H9 (cell line): ENCODE results near the gene ASPRV1. TPM values are rescaled to one million over a fixed set of nuclear protein-coding genes. Genes with fewer than 3 reads are reported as not detected.

ENCODE experiments used
- DNase-seq: peaks from one replicate; pipeline ENCODE4 v3.0.0-alpha.2; 2017
- H2AFZ ChIP-seq: one replicate; pipeline ENCODE4 v1.6.1; 2013; ENCODE audit warnings: mild to moderate bottlenecking, low read length, control low read depth, moderate library complexity
- H2AK5ac ChIP-seq: 2 replicates; pipeline ENCODE4 v1.6.1; 2013; ENCODE audit warnings: low read length, control low read depth, mixed read lengths; ENCODE audit not compliant: insufficient read length
- H2BK120ac ChIP-seq: one replicate; pipeline ENCODE4 v1.6.1; 2013; ENCODE audit warnings: low read depth, mild to moderate bottlenecking, low read length, control low read depth, inconsistent platforms; ENCODE audit not compliant: poor library complexity, severe bottlenecking
- H2BK12ac ChIP-seq: 2 replicates; pipeline ENCODE4 v1.6.1; 2013; ENCODE audit warnings: low read length, control low read depth, mixed read lengths, low read depth; ENCODE audit not compliant: insufficient read length
- H2BK15ac ChIP-seq: 2 replicates; pipeline ENCODE4 v1.6.1; 2013; ENCODE audit warnings: low read depth, low read length, control low read depth
- H2BK20ac ChIP-seq: one replicate; pipeline ENCODE4 v1.6.1; 2013; ENCODE audit warnings: low read depth, mild to moderate bottlenecking, low read length, control low read depth, inconsistent platforms; ENCODE audit not compliant: poor library complexity, severe bottlenecking
- H2BK5ac ChIP-seq: 2 replicates; pipeline ENCODE4 v1.6.1; 2013; ENCODE audit warnings: low read length, control low read depth, mixed read lengths; ENCODE audit not compliant: insufficient read length
- H3K14ac ChIP-seq: 2 replicates; pipeline ENCODE4 v1.6.1; 2013; ENCODE audit warnings: low read length, control low read depth; ENCODE audit not compliant: insufficient read depth
- H3K18ac ChIP-seq: 2 replicates; pipeline ENCODE4 v1.6.1; 2013; ENCODE audit warnings: low read depth, mild to moderate bottlenecking, mixed read lengths, low read length, control low read depth; ENCODE audit not compliant: insufficient read length
- H3K23ac ChIP-seq: 2 replicates; pipeline ENCODE4 v1.6.1; 2013; ENCODE audit warnings: low read length, control low read depth, mixed read lengths, low read depth; ENCODE audit not compliant: insufficient read length
- H3K23me2 ChIP-seq: 2 replicates; pipeline ENCODE4 v1.6.1; 2013; ENCODE audit warnings: low read depth, mild to moderate bottlenecking, mixed read lengths, low read length, control low read depth; ENCODE audit not compliant: insufficient read length, poor library complexity, severe bottlenecking
- H3K27ac ChIP-seq: 2 replicates; pipeline ENCODE4 v1.5.1; 2013; ENCODE audit warnings: low read length, control low read depth, mixed read lengths, low read depth; ENCODE audit not compliant: insufficient read length
- H3K27me3 ChIP-seq: 2 replicates; pipeline ENCODE4 v1.6.1; 2013; ENCODE audit warnings: low read length, control low read depth, inconsistent platforms; ENCODE audit not compliant: insufficient read depth
- H3K4ac ChIP-seq: 2 replicates; pipeline ENCODE4 v1.6.1; 2013; ENCODE audit warnings: low read depth, mild to moderate bottlenecking, control low read depth, inconsistent platforms, low read length, moderate library complexity
- H3K4me1 ChIP-seq: 2 replicates; pipeline ENCODE4 v1.6.1; 2013; ENCODE audit warnings: low read length, control low read depth, inconsistent platforms; ENCODE audit not compliant: insufficient read depth
- H3K4me2 ChIP-seq: 2 replicates; pipeline ENCODE4 v1.6.1; 2013; ENCODE audit warnings: low read length, control low read depth, mixed read lengths; ENCODE audit not compliant: insufficient read length, insufficient read depth
- H3K56ac ChIP-seq: 2 replicates; pipeline ENCODE4 v1.6.1; 2013; ENCODE audit warnings: low read depth, mild to moderate bottlenecking, mixed read lengths, low read length, control low read depth; ENCODE audit not compliant: insufficient read length
- H3K79me1 ChIP-seq: 2 replicates; pipeline ENCODE4 v1.6.1; 2013; ENCODE audit warnings: low read depth, mild to moderate bottlenecking, moderate library complexity, low read length, control low read depth, inconsistent platforms; ENCODE audit not compliant: insufficient read depth, poor library complexity, severe bottlenecking
- H3K79me2 ChIP-seq: 2 replicates; pipeline ENCODE4 v1.6.1; 2013; ENCODE audit warnings: low read length, control low read depth, inconsistent platforms; ENCODE audit not compliant: insufficient read depth
- H3K9ac ChIP-seq: 2 replicates; pipeline ENCODE4 v1.6.1; 2013; ENCODE audit warnings: low read length, control low read depth, mixed read lengths; ENCODE audit not compliant: insufficient read length; ENCODE audit errors: extremely low read depth
- H3K9me3 ChIP-seq: one replicate; pipeline ENCODE4 v1.6.1; 2013; ENCODE audit warnings: low read depth, low read length, inconsistent platforms; ENCODE audit not compliant: control insufficient read depth
- H3T11ph ChIP-seq: one replicate; pipeline ENCODE4 v1.6.1; 2013; ENCODE audit warnings: mild to moderate bottlenecking, low read length, control low read depth, inconsistent platforms
- H4K20me1 ChIP-seq: one replicate; pipeline ENCODE4 v1.6.1; 2013; ENCODE audit not compliant: control insufficient read depth, insufficient read length, insufficient read depth
- H4K5ac ChIP-seq: 2 replicates; pipeline ENCODE4 v1.6.1; 2013; ENCODE audit warnings: low read depth, mild to moderate bottlenecking, mixed read lengths, low read length, control low read depth; ENCODE audit not compliant: insufficient read length
- H4K8ac ChIP-seq: replicated peaks from 2 replicates; pipeline ENCODE4 v1.6.1; 2013; ENCODE audit warnings: low read length, control low read depth, mixed read lengths, low read depth; ENCODE audit not compliant: insufficient read length
- H4K91ac ChIP-seq: 2 replicates; pipeline ENCODE4 v1.6.1; 2013; ENCODE audit warnings: low read depth, mild to moderate bottlenecking, moderate library complexity, mixed read lengths, low read length, control low read depth; ENCODE audit not compliant: insufficient read length
- H3K27ac Mint-ChIP-seq, 3 experiments: 2 replicates in 2 of 3; 3 replicates in 1 of 3; pipeline ENCODE4 v1.8.0; 2020 to 2021; ENCODE audit warnings: mixed read lengths in 3 of 3, mild to moderate bottlenecking in 1 of 3, moderate library complexity in 1 of 3
- H3K27me3 Mint-ChIP-seq: 2 replicates; pipeline ENCODE4 v1.8.0; 2021; ENCODE audit warnings: low read depth, mild to moderate bottlenecking, moderate library complexity, mixed read lengths
- H3K36me3 Mint-ChIP-seq, 3 experiments: 2 replicates in 2 of 3; 3 replicates in 1 of 3; pipeline ENCODE4 v1.8.0; 2020 to 2021; ENCODE audit warnings: low read depth in 3 of 3, mixed read lengths in 3 of 3; ENCODE audit not compliant: insufficient read depth in 1 of 3
- H3K4me1 Mint-ChIP-seq, 2 experiments: 2 replicates each; pipeline ENCODE4 v1.8.0; 2020; ENCODE audit warnings: mixed read lengths in 2 of 2
- H3K4me3 Mint-ChIP-seq, 2 experiments: 2 replicates in 1 of 2; 3 replicates in 1 of 2; pipeline ENCODE4 v1.8.0; 2020 to 2021; ENCODE audit warnings: mild to moderate bottlenecking in 2 of 2, mixed read lengths in 2 of 2, moderate library complexity in 1 of 2
- H3K9me3 Mint-ChIP-seq, 2 experiments: 2 replicates in 1 of 2; 3 replicates in 1 of 2; pipeline ENCODE4 v1.8.0; 2020; ENCODE audit warnings: mild to moderate bottlenecking in 2 of 2, mixed read lengths in 2 of 2, moderate library complexity in 1 of 2
- whole genome bisulfite sequencing: extraction: QIAGEN DNeasy Blood & Tissue Kit; methylation state at CpG from one replicate; pipeline ENCODE4 v1.1.7; 2013; ENCODE audit warnings: missing lambda C conversion rate, low lambda C conversion rate, mixed read lengths; ENCODE audit not compliant: insufficient read length; ENCODE audit errors: extremely low coverage; 5-methylcytosine and 5-hydroxymethylcytosine counted together
- long read RNA-seq: library from polyadenylated mRNA; unstranded; transcript quantifications from one replicate; pipeline ENCODE4 v2.0.0, GENCODE V29; 2020
- total RNA-seq: library from RNA; stranded (reverse); gene quantifications from 2 replicates; pipeline ENCODE4 v1.2.1, GENCODE V29; 2021
- TF ChIP-seq, protein P1 (sequence below): fragments of 200-600 bp; sonication (generic); conservative IDR thresholded peaks from 3 replicates; pipeline ENCODE4 v1.8.0; 2021; ENCODE audit warnings: antibody characterized with exemption, mild to moderate bottlenecking

The ASPRV1 gene
- 0.57 and 0.64 TPM in 2 replicates for total RNA-seq
- long read RNA-seq: 0 reads

DNA sequence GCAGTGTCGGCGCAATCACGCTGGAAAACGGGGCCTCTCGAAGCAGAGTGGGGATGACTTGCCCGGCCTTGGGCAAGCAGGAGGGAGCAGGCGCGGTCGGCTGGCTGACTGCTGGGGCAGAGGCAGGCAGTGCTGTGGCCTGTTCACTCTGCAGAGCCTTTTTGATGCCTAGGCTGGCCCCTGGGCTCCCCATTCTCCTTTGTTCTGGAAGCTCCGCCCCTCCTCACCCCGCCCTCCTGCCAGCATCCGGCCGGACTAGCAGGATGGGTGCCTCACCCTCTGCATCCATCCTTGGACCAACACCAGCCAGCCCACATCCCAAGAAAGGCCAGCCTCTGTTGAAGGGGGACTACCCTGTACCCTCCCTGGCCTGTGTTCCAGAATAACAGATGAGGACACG lies at the start of gene ASPRV1:
Gene ASPRV1, minus strand, starts transcription at position 136 of the 400 bp plus-strand sequence. CDS start 195 bp downstream, outside the sequence.
- no peaks in the 10 kb centered on the region; the same call in 1 of the 2 replicates for H3K4me1 ChIP-seq
- H3K27me3 ChIP-seq: no peaks in the 10 kb centered on the region
- H3T11ph ChIP-seq: no peak within 1 kb of the TSS
- H3K56ac ChIP-seq: no peak within 1 kb of the TSS
- H2BK120ac ChIP-seq: no peak within 1 kb of the TSS
- H3K4me2 ChIP-seq: no peak within 1 kb of the TSS
- H2BK5ac ChIP-seq: no peak within 1 kb of the TSS
- Mint-ChIP-seq H3K27ac (no peak within 1 kb of the TSS; a peak in 1 of 7 replicates), H3K4me3 (no peak within 1 kb of the TSS; a peak in 1 of 5 replicates), H3K36me3 (no peaks in the 10 kb centered on the region), H3K9me3 (no peaks in the 10 kb centered on the region), H3K4me1 (peaks cover 15 to 17% of the 10 kb centered on the region in 2 experiments), H3K27me3 (peaks cover 8% of the 10 kb centered on the region)
- H4K91ac ChIP-seq: no peak within 1 kb of the TSS
- H3K23ac ChIP-seq: no peak within 1 kb of the TSS
- no peak within 1 kb of the TSS for H3K27ac ChIP-seq
- H4K8ac ChIP-seq: no peak within 1 kb of the TSS
- no peak within 1 kb of the TSS for H3K14ac ChIP-seq
- H3K9ac ChIP-seq: no peak within 1 kb of the TSS
- TF ChIP-seq, protein P1, sequence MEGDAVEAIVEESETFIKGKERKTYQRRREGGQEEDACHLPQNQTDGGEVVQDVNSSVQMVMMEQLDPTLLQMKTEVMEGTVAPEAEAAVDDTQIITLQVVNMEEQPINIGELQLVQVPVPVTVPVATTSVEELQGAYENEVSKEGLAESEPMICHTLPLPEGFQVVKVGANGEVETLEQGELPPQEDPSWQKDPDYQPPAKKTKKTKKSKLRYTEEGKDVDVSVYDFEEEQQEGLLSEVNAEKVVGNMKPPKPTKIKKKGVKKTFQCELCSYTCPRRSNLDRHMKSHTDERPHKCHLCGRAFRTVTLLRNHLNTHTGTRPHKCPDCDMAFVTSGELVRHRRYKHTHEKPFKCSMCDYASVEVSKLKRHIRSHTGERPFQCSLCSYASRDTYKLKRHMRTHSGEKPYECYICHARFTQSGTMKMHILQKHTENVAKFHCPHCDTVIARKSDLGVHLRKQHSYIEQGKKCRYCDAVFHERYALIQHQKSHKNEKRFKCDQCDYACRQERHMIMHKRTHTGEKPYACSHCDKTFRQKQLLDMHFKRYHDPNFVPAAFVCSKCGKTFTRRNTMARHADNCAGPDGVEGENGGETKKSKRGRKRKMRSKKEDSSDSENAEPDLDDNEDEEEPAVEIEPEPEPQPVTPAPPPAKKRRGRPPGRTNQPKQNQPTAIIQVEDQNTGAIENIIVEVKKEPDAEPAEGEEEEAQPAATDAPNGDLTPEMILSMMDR: no peak
- no peak within 1 kb of the TSS for H2AK5ac ChIP-seq
- no peaks in the 10 kb centered on the region for H3K79me2 ChIP-seq
- H2BK20ac ChIP-seq: no peak within 1 kb of the TSS
- H4K20me1 ChIP-seq: no peaks in the 10 kb centered on the region
- WGBS: no CpG with 5 or more reads among the region's 14 CpGs
- H3K79me1 ChIP-seq: no peaks in the 10 kb centered on the region
- no peaks in the 10 kb centered on the region for H3K23me2 ChIP-seq
- H4K5ac ChIP-seq: no peak within 1 kb of the TSS
- no peak within 1 kb of the TSS for H3K4ac ChIP-seq
- H3K18ac ChIP-seq: no peak within 1 kb of the TSS
- DNase-seq: no peak
- H2AFZ ChIP-seq: no peak within 1 kb of the TSS
- H3K9me3 ChIP-seq: no peaks in the 10 kb centered on the region
- no peak within 1 kb of the TSS for H2BK12ac ChIP-seq
- H2BK15ac ChIP-seq: no peak within 1 kb of the TSS
